HG03469 (cell line): ENCODE measurements around the gene ZNF786.
A peak's percentile ranks its signal among the peaks of the same experiment; 100 is the strongest.
"Not testable (repeated sequence)": the region's sequence is repeated elsewhere in the genome, so short reads cannot be mapped to it uniquely, and the experiment has no call there.

ENCODE experiments used
- ATAC-seq: cut with Tn5 transposase; IDR thresholded peaks from one replicate; pipeline ENCODE4 v1.9.1; 2021; ENCODE audit warnings: mild to moderate bottlenecking, moderate library complexity, moderate number of reproducible peaks; ENCODE audit not compliant: unreplicated experiment

Gene ZNF786

GRCh38 chr7:149090397-149091195 lies at the start of gene ZNF786:
ZNF786 (minus strand) TSS chr7:149090718; CDS start chr7:149090640, 78 bp downstream.
- peak; percentile 85 for ATAC-seq

DNA sequence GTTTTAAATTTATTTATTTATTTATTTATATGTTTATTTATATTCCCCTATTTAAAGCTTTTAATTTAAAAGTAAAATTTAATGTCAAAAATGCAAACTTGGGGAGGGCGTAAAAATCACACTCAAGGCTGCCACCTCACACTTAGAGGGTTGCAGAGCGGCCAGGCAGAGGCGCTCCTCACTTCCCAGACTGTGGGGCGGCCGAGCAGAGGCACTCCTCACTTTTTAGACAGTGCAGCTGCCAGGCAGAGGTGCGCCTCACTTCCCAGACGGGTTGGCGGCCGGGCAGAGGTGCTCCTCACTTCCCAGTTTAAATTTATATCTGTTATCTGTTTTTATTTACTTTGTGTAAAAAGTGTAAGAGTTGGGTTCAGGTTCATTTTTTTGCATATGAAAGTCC lies 45.6 kb upstream of the ZNF786 start:
- ATAC-seq = no peak

GRCh38 chr7:149133028-149133710 lies 42.7 kb upstream of the ZNF786 start:
- no peak for ATAC-seq

DNA sequence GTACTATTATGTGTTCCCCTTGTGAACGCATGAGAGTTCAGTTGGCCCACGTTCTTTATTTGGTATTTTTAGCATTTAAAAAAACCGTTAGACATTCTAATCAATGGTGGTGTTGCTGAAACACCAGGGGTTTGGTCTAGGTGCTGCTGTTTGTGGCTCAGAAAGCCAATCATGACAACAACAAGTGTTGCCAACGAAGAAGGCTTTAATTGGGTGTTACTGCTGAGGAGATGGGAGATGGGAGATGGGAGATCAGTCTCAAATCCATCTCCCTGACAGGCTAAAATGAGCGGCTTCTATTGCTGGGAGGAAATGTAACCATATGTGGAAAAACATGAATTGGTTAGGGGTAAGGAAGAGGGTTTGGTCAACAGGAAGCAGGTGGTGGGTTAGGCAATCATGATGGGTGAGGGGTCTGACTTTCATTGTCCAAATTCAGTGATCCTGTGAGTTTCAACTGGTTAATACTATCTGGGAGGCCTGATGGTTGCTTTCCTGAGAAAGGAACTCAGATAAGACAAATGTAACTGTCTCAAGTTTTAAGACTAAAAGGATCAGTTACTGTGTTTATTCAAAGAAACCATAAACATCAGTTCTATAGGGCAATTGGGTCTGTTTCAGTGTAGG lies 40.2 kb upstream of the ZNF786 start:
- no peak for ATAC-seq

DNA sequence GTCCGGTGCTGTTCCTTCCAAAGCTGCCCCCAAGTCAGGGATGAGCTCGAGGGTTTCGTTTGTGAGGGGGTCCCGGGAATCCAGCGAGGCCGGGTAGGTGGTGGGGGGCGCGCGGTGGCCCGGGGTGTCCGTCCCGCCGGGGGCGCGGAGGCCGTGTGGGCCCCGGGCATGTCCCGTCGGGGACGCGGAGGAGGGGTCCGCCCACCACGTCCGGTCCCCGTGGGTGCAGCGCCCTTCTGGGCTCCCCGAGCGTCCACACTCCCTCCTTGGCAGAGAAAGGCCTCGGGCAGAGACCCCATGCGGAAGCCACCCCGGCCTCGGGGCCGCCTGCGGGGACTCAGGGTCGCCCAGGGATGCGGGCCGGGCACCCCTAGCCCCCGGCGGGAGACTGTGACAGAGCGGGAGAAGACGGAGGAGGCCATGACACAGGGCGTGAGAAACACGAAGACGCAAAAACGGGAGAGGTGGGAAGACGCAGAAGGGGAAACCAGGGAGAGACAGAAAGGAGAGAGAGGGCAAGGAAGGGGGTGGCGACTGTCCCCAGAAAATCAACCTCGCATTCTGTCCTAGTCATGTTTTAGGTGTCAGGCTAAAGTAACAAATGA lies 36.2 kb upstream of the ZNF786 start:
- ATAC-seq = peak; percentile 21

GRCh38 chr7:149125863-149126661 lies 35.5 kb upstream of the ZNF786 start, which contains the start of gene ZNF425:
ZNF425 (minus strand) TSS chr7:149126324; CDS start chr7:149126213, 111 bp downstream.
- ATAC-seq = peak; percentile 76

GRCh38 chr7:149125189-149125862 lies 34.8 kb upstream of the ZNF786 start:
- no peak for ATAC-seq

DNA sequence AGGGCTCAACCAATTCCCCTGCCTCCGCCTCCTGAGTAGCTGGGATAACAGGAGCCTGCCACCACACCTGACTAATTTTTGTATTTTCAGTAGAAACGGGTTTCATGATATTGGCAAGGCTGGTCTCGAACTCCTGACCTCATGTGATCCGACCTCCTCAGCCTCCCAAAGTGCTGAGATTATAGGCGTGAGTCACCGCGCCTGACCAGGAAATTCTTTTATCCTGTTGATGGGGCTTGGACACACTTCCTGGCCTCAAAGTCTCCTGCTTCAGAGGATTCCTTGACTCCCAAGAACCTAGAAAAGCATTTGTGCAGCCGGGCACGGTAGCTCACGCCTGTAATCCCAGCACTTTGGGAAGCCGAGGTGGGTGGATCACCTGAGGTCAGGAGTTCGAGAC lies 19.5 kb upstream of the ZNF786 start:
- no peak for ATAC-seq

DNA sequence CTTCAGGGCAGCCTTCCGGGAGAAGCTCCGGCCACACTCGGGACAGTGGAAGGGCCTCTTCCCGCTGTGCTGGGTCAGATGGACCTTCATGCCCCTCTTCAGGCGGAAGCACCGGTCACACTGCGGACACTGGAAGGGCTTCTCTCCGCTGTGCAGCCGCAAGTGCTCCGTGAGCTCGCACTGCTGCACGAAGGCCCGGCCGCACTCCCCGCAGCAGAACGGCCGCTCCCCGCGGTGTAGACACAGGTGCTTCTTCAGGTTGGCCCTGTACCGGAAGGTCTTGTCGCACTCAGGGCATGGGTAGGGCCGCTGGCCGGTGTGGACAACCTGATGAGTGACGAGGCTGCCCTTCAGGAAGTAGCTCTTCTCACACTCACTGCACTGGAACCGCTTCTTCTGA lies 14.2 kb upstream of the ZNF786 start:
- no peak for ATAC-seq

DNA sequence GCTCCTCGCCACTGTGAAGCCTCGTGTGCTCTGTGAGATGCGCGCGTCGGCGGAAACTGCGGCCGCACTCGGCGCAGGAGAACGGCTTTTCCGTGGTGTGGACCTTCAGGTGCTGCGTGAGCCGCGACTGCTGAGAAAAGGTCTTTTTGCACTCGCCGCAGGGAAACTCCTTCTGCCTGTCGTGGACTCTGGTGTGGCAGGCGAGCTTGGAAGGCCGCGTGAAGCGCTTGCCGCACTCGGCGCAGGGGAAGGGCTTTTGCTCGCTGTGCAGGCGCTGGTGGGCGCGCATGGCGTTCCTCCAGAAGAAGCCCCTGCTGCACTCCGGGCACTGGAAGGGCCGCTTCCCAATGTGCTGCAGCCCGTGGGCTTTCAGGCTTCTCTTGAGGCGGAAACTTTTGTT lies 13.7 kb upstream of the ZNF786 start:
- ATAC-seq = no peak

GRCh38 chr7:149103424-149103823 lies 12.9 kb upstream of the ZNF786 start:
- no peak for ATAC-seq

- ATAC-seq = no peak
Observed at GRCh38 chr7:149102666-149103065, 12.1 kb upstream of the ZNF786 start.

GRCh38 chr7:149100821-149101220 lies 10.3 kb upstream of the ZNF786 start:
- no peak for ATAC-seq

- no peak for ATAC-seq
Observed at GRCh38 chr7:149099058-149099457, 8.5 kb upstream of the ZNF786 start.

DNA sequence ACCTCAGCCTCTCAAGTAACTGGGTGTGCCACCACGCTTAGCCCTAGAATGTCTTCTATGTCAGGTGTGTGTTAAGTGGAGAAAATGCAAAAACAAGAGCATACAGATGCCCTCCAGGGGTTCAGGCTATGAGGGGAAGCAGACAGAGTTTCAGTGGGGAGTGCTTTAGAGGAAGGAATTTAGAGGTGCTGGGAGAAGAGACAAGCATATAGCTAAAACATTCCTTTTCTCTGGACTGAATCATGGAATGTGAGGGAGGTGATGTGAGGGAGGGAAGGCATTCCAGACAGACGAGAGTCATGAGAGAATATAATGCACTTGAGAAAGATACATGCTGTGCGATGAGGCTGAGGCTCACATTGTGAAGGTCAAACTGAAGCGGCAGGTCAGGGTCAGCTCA lies 6.6 kb upstream of the ZNF786 start:
- no peak for ATAC-seq

- no peak for ATAC-seq
Observed at GRCh38 chr7:149093228-149093627, 2.7 kb upstream of the ZNF786 start.

DNA sequence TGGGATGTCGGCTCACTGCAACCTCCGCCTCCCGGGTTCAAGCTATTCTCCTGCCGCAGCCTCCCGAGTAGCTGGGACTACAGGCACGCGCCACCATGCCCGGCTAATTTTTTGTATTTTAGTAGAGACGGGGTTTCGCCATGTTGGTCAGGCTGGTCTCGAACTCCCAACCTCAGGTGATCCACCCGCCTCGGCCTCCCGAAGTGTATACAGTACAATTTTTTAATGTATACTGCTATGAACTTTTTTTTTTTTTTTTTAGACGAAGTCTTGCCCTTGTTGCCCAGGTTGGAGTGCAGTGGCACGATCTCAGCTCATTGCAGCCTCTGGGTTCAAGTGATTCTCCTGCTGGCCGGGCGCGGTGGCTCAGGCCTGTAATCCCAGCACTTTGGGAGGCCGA lies 1.7 kb upstream of the ZNF786 start:
- not testable (repeated sequence) for ATAC-seq

- no peak for ATAC-seq
Observed at GRCh38 chr7:149087376-149087775, 3.1 kb downstream of the ZNF786 start.

DNA sequence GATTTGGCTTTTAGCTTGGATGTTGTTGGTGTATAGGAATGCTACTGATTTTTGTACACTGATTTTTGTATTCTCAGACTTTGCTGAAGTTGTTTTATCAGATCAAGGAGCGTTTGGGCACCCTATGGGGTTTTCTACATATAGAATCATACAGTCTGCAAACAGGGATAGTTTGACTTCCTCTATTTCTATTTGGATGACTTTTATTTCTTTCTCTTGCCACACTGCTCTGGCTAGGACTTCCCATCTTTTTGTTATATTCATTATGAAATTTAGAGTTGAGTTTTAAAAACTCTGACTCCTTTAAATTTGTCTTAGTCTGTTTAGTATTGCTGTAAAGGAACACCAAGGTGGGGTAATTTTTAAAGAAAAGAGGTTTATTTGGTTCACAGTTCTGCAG lies 4.7 kb downstream of the ZNF786 start:
- no peak for ATAC-seq

DNA sequence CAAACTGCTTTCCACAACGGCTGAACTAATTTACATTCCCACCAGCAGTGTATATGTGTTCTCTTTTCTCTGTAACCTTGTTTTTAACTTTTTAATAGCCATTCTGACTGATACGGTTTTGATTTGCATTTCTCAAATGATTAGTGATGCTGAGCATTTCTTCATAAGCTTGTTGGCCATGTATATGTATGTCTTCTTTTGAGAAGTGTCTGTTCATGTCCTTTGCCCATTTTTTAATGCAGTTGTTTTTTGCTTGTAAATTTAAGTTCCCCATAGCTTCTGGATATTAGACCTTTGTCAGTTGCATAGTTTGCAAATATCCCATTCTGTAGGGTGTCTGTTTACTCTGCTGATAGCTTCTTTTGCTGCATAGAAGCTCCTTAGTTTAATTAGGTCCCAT lies 6.1 kb downstream of the ZNF786 start:
- ATAC-seq = no peak
